ENCODE measurements around the gene IL36RN.

DNA sequence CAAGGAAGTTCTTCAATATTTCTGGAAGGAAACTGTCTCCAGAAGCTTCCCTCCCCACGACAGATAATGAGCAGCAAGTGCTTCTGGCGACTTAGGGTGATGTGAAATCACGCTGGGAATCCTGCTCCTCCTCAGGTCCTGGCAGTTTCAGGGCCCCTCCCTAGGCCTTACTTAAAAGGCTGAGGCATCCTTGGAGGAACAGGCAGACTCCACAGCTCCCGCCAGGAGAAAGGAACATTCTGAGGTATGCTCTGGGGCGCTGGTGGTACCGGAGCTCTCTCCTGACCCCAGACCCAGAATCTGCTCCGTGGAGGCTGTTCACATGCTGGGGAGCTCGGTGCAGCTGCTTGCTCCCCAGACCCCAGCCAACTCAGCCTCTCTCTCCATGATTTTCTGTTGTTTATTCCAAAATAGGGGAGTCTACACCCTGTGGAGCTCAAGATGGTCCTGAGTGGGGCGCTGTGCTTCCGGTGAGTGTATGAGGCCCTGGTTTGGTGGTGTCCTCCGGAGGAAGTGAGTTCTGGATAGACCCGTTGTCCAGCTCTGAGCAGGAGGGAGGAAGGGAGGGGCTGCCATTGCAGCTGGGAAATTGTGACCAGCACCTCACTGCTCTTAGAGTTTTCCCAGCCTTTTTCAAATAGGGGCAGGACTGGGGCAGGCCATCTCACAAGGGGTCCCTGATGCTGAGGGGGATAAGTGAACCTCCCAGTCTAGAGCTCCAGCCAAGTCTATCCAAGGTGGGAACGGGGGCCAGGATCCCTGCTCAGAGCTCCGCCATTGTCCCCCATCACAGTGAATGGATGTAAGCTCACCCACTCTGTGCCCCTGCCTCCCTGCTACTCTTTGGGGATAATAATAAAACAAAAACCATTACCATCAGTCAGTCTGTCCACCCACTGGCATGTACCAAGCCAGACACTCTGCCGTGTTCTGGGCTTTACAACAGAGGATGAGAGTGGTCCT, at the start of gene IL36RN:
- TF ChIP-seq, protein P1, sequence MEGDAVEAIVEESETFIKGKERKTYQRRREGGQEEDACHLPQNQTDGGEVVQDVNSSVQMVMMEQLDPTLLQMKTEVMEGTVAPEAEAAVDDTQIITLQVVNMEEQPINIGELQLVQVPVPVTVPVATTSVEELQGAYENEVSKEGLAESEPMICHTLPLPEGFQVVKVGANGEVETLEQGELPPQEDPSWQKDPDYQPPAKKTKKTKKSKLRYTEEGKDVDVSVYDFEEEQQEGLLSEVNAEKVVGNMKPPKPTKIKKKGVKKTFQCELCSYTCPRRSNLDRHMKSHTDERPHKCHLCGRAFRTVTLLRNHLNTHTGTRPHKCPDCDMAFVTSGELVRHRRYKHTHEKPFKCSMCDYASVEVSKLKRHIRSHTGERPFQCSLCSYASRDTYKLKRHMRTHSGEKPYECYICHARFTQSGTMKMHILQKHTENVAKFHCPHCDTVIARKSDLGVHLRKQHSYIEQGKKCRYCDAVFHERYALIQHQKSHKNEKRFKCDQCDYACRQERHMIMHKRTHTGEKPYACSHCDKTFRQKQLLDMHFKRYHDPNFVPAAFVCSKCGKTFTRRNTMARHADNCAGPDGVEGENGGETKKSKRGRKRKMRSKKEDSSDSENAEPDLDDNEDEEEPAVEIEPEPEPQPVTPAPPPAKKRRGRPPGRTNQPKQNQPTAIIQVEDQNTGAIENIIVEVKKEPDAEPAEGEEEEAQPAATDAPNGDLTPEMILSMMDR (IDR thresholded peaks at IDR 0.05), result no peak
- no peak for TF ChIP-seq EP300 (IDR thresholded peaks at IDR 0.05)
- TF ChIP-seq POLR2AphosphoS5 (IDR thresholded peaks at IDR 0.05), result no peak
- TF ChIP-seq POLR2A (IDR thresholded peaks at IDR 0.05), result no peak
